Right lobe of liver (tissue), 6 donors: ENCODE measurements around the gene SYNE1. TPM values are rescaled to one million over a fixed set of nuclear protein-coding genes. Genes with fewer than 3 reads are reported as not detected.

Experiments
- ATAC-seq, 4 donors: fragments of 200-7000 bp; cut with Tn5 transposase; one replicate each; pipeline ENCODE4 v1.9.1; 2020; ENCODE audit warnings: mild to moderate bottlenecking in 4 of 4, moderate library complexity in 4 of 4
- DNase-seq, 3 donors: peaks; one replicate each; pipeline ENCODE4 v3.0.0-alpha.2; 2020
- H3K27ac ChIP-seq, 3 donors: fragments of 200-600 bp; one replicate each; pipeline ENCODE4 v1.8.0; 2022
- H3K27me3 ChIP-seq, 2 donors: fragments of 200-600 bp; one replicate each; pipeline ENCODE4 v1.8.0; 2022
- H3K36me3 ChIP-seq, 4 donors: fragments of 200-600 bp; sonication (generic) in 1 of 4; one replicate each; pipeline versions ENCODE4 v1.5.1 to v1.8.0; 2017 to 2022; ENCODE audit warnings: control low read depth in 1 of 4
- H3K4me1 ChIP-seq, 4 donors: fragments of 200-600 bp; sonication (generic) in 1 of 4; one replicate each; pipeline versions ENCODE4 v1.5.1 to v1.8.0; 2017 to 2022; ENCODE audit warnings: control low read depth in 1 of 4
- H3K4me3 ChIP-seq, 3 donors: fragments of 200-600 bp; one replicate each; pipeline ENCODE4 v1.8.0; 2022
- H3K9me3 ChIP-seq, 4 donors: fragments of 200-600 bp; sonication (generic) in 1 of 4; one replicate each; pipeline versions ENCODE4 v1.5.1 to v1.8.0; 2017 to 2022; ENCODE audit warnings: control low read depth in 1 of 4
- POLR2A ChIP-seq: fragments of 450-650 bp; IDR thresholded peaks from one replicate; pipeline ENCODE4 v1.6.1; 2017; ENCODE audit warnings: antibody characterized with exemption, mild to moderate bottlenecking
- WGBS: methylation state at CpG from one replicate; pipeline ENCODE4 v1.1.6; 2018; ENCODE audit warnings: low coverage, low lambda C conversion rate; ENCODE audit not compliant: insufficient coverage; ENCODE audit errors: missing lambda C conversion rate; 5-methylcytosine and 5-hydroxymethylcytosine counted together
- intact Hi-C, 2 donors: fragments of 100-400 bp; cut with DNase I; formaldehyde crosslinking; loops; one replicate each; pipeline versions ENCODE4 v1.11.2 to v1.14.1; 2022
- total RNA-seq, 6 experiments: library from RNA; depleted of rRNA in 2 of 6; stranded (reverse); fragments of >200 nt in 2 of 6; fragmentation: NEBNext Ultra II Directional in 3 of 6; extraction: Animal tissue kit (Norgen Biotek cat#: 25700) in 3 of 6; gene quantifications; one replicate each; pipeline versions ENCODE4 v1.1.0 to v1.2.4, GENCODE V29; 2016 to 2023
- TF ChIP-seq, protein P1 (sequence below), 4 donors: fragments of 200-600 bp in 3 of 4; fragments of 450-650 bp in 1 of 4; IDR thresholded peaks; one replicate each; pipeline versions ENCODE4 v1.5.1 to v1.8.0; 2016 to 2022; ENCODE audit warnings: antibody characterized with exemption in 4 of 4, mild to moderate bottlenecking in 2 of 4
- donor health status: DM: no; HTN: yes; CAD: no.
- donor health status: DM: no; HTN: no; CAD: no.
- donor health status: DM: no; HTN: no; CAD: no.
- donor health status: DM: no; HTN: yes; CAD: no.
- donor health status: DM: no; HTN: yes; CAD: no.

The SYNE1 gene
- total RNA-seq, 6 experiments from 2014 or later, result 22.8 to 43.2 (median 25.0) TPM

DNA sequence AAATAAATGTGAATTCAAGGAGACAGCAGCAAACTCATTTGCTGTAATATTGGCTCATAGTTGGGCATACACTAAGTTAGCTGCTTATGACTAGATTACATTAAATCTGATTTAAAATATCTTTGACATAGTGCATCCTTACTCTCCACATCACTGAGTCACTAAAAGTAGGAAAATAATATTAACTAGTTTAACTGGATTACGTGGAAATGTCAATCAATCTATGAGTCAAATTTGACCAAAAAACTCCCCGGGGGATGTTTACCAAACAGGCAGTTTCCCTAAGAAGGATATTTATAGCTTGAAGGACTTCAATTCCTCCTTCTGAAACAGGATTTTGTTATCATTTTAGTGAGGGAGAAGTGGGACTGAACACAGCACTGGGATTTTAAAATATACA lies 463.2 kb downstream of the SYNE1 start:
- Histone ChIP-seq H3K27ac (no peak overlapping the region), H3K36me3 (peaks cover 0 to 9% (median 7%) of the 10 kb centered on the region in 4 donors), H3K27me3 (no peaks in the 10 kb centered on the region), H3K4me3 (no peak overlapping the region), H3K9me3 (no peaks in the 10 kb centered on the region), H3K4me1 (no peaks in the 10 kb centered on the region)
- 69% methylated on average over 2 of the region's 2 CpGs for WGBS
- intact Hi-C loops, result no loop called here
- TF ChIP-seq, protein P1, sequence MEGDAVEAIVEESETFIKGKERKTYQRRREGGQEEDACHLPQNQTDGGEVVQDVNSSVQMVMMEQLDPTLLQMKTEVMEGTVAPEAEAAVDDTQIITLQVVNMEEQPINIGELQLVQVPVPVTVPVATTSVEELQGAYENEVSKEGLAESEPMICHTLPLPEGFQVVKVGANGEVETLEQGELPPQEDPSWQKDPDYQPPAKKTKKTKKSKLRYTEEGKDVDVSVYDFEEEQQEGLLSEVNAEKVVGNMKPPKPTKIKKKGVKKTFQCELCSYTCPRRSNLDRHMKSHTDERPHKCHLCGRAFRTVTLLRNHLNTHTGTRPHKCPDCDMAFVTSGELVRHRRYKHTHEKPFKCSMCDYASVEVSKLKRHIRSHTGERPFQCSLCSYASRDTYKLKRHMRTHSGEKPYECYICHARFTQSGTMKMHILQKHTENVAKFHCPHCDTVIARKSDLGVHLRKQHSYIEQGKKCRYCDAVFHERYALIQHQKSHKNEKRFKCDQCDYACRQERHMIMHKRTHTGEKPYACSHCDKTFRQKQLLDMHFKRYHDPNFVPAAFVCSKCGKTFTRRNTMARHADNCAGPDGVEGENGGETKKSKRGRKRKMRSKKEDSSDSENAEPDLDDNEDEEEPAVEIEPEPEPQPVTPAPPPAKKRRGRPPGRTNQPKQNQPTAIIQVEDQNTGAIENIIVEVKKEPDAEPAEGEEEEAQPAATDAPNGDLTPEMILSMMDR (IDR thresholded peaks at IDR 0.05), result no peak
- TF ChIP-seq POLR2A, result no peak
- no peak for ATAC-seq
- DNase-seq, result no peak

DNA sequence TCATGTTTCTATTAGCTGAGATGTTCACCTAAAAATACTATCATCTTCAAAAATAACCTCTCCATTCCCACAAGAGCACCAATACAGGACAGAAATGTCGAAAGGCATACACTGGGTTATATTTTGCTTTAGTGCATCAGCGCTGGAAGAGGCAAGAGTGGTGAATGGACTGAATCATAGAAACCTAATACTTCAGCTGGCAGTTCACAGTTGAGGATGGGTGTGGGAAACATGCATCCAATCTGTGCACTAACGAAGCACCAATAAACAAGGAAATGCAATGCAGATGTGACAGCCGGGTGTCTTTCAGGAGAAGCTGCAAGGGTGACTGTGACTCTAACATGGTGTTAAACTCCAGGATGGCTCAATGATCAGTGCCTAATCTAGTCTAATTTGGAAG lies 463.8 kb downstream of the SYNE1 start:
- DNase-seq, result no peak
- peaks cover 0 to 7% (median 6%) of the 10 kb centered on the region in 4 donors for H3K36me3 ChIP-seq

DNA sequence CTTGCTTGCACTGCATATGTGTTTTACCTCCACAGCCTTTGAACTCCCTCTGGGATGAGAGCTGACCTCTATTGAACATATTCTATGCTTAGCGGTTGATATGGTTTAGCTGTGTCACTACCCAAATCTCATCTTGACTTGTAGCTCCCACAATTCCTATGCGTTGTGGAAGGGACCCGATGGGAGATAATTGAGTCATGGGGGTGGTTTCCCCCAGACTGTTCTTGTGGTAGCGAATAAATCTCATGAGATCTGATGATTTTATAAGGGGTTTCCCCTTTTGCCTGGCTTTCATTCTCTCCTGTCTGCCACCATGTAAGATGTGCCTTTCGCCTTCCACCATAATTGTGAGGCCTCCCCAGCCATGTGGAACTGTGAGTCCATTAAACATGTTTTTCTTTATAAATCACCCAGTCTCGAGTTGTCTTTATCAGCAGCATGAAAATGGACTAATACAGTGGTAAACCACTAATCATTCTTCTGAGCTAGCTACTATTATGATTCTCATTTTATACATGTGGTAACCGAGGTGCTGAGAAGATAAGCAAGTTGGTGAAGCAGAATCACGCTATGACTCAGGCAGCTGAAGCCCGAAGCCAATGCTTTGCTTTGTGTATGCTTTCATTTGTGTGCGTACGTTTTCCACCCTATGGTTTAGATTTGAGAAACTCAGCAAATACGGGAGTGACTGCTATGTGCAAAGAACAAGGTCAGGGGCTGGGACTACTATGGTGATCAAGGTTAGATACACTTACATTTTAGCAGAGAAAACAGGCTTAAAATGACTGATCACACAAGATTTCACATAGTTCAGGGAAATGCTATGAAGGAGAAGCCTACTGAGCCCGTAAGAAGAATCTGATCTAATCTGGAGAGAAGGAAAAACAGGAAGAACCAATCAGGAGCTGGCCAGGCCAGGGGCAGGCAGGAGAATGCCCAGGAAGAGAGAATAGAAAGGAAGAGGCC lies 466.2 kb downstream of the SYNE1 start:
- H3K9me3 ChIP-seq, result no peaks in the 10 kb centered on the region
- WGBS, result 83% methylated on average over 13 of the region's 13 CpGs
- H3K36me3 ChIP-seq, result peaks cover 0 to 7% (median 6%) of the 10 kb centered on the region in 4 donors
- ATAC-seq (no peak), DNase-seq (no peak)
- intact Hi-C loops, result no loop called here
- TF ChIP-seq POLR2A, result no peak
- TF ChIP-seq, protein P1 (IDR thresholded peaks at IDR 0.05), result no peak
- no peaks in the 10 kb centered on the region for H3K27me3 ChIP-seq
- no peak overlapping the region for H3K27ac ChIP-seq
- H3K4me3 ChIP-seq, result no peak overlapping the region
- H3K4me1 ChIP-seq, result no peaks in the 10 kb centered on the region

More for the DNA sequence above, 463.8 kb downstream of the SYNE1 start:
- TF ChIP-seq POLR2A, result no peak
- TF ChIP-seq, protein P1 (IDR thresholded peaks at IDR 0.05), result no peak
- no peak for ATAC-seq
- intact Hi-C loops, result no loop called here
- no peaks in the 10 kb centered on the region for H3K9me3 ChIP-seq
- WGBS, result 91% methylated on average over 4 of the region's 4 CpGs
- no peak overlapping the region for H3K4me3 ChIP-seq
- H3K27me3 ChIP-seq, result no peaks in the 10 kb centered on the region
- no peak overlapping the region for H3K27ac ChIP-seq
- no peaks in the 10 kb centered on the region for H3K4me1 ChIP-seq

DNA sequence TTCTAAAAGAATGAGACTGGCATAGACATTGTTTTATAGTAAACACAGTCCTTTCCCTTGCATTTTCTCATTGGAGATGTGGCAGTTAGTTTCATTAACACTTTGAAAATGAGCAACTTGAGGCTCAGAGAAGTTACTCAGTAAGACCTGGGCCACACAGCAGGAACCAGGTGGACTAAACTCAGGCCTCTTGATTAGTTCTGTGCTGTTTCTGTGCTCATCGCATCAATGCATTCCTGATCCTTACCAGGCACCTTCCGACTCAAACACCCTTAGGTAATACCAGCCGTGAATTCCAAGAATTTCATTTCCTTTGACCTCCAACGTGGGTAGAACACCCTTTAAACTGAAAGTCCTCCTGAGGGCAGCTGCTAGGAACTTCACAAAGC lies 466.9 kb downstream of the SYNE1 start:
- no peak for ATAC-seq
- H3K4me3 ChIP-seq, result no peak overlapping the region
- H3K4me1 ChIP-seq, result no peaks in the 10 kb centered on the region
- H3K27me3 ChIP-seq, result no peaks in the 10 kb centered on the region
- DNase-seq, result no peak
- intact Hi-C loops, result no loop called here
- no peaks in the 10 kb centered on the region for H3K9me3 ChIP-seq
- WGBS, result 81% methylated on average over 3 of the region's 4 CpGs
- no peak overlapping the region for H3K27ac ChIP-seq
- H3K36me3 ChIP-seq, result peaks cover 0 to 3% (median under 1%) of the 10 kb centered on the region in 4 donors
- TF ChIP-seq, protein P1 (IDR thresholded peaks at IDR 0.05), result no peak
- no peak for TF ChIP-seq POLR2A
